Breast epithelium (tissue), 3 donors: ENCODE measurements around the gene SMARCE1.

Experiments used
- POLR2A ChIP-seq: fragments of 450-650 bp; IDR thresholded peaks from one replicate; pipeline ENCODE4 v1.6.1; 2016; ENCODE audit warnings: antibody characterized with exemption, mild to moderate bottlenecking, moderate library complexity
- POLR2AphosphoS5 ChIP-seq, 3 donors: sonication (generic); formaldehyde crosslinking; IDR thresholded peaks; one replicate each; pipeline ENCODE4 v1.6.1; 2017; ENCODE audit warnings: antibody characterized with exemption in 3 of 3
- TF ChIP-seq, protein P1 (sequence below), 3 donors: fragments of 450-650 bp; IDR thresholded peaks; one replicate each; pipeline ENCODE4 v1.5.1; 2016 to 2017; ENCODE audit warnings: antibody characterized with exemption in 3 of 3, mild to moderate bottlenecking in 3 of 3, moderate library complexity in 3 of 3

DNA sequence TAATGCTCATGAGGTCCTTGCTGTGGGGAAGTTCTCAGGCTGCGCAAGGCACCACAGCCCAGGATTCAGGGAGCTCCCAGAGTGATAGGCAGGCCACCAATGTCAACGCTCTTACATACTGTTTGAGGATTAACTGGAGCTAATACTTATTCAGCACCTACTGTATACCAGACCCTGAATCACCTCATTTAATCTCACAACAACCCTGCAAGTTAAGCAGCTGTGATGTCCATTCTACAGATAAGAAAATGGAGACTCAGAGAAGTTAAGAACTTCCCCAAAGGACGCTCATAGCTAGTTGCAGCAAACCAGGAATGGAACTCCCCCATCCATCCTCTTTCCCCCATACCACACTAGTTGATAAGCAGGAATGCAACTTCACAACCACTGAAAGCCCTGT lies 56.9 kb downstream of the SMARCE1 start:
- TF ChIP-seq, protein P1, sequence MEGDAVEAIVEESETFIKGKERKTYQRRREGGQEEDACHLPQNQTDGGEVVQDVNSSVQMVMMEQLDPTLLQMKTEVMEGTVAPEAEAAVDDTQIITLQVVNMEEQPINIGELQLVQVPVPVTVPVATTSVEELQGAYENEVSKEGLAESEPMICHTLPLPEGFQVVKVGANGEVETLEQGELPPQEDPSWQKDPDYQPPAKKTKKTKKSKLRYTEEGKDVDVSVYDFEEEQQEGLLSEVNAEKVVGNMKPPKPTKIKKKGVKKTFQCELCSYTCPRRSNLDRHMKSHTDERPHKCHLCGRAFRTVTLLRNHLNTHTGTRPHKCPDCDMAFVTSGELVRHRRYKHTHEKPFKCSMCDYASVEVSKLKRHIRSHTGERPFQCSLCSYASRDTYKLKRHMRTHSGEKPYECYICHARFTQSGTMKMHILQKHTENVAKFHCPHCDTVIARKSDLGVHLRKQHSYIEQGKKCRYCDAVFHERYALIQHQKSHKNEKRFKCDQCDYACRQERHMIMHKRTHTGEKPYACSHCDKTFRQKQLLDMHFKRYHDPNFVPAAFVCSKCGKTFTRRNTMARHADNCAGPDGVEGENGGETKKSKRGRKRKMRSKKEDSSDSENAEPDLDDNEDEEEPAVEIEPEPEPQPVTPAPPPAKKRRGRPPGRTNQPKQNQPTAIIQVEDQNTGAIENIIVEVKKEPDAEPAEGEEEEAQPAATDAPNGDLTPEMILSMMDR (IDR thresholded peaks at IDR 0.05) = no peak
- TF ChIP-seq POLR2AphosphoS5 (IDR thresholded peaks at IDR 0.05) = no peak
- TF ChIP-seq POLR2A = no peak
